Stomach (tissue), 4 donors: ENCODE measurements around the gene MARCHF10.

Experiments
- CTCF ChIP-seq, 7 experiments: fragments of 450-650 bp in 4 of 7; fragments of 200-600 bp in 3 of 7; sonication (generic) in 3 of 7; IDR thresholded peaks; one replicate each; pipeline ENCODE4 v1.5.1; 2016 to 2019; ENCODE audit warnings: antibody characterized with exemption in 7 of 7, control low read depth in 2 of 7, mild to moderate bottlenecking in 1 of 7
- POLR2A ChIP-seq, 4 donors: fragments of 450-650 bp; IDR thresholded peaks; one replicate each; pipeline ENCODE4 v1.6.1; 2016; ENCODE audit warnings: antibody characterized with exemption in 4 of 4, control low read depth in 2 of 4, mild to moderate bottlenecking in 1 of 4, moderate library complexity in 1 of 4

DNA sequence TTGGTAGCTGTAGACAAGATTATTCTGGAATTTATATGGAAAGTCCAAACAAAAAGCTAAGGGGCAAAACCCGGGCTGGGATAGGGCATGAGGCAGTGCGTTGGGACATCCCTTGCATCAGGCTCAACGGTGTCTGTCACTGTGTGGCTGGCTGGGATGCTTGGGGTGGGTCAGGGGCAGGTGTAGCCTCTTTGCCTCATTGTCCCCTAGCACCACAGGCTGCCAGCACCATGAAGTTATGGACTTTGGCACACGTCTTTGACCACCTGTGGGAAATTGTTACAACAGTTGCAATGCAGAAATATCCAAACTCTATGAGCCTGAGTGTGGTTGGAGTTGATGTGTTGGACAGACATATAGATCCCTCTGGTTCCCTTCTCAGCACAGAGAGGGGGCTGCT lies 32.8 kb upstream of the MARCHF10 start:
- TF ChIP-seq CTCF (IDR thresholded peaks at IDR 0.05): no peak
- TF ChIP-seq POLR2A (IDR thresholded peaks at IDR 0.05): no peak
